ENCODE measurements around the gene OR52L1.
"Not testable (repeated sequence)": the region's sequence is repeated elsewhere in the genome, so short reads cannot be mapped to it uniquely, and the experiment has no call there.

Gene OR52L1

DNA sequence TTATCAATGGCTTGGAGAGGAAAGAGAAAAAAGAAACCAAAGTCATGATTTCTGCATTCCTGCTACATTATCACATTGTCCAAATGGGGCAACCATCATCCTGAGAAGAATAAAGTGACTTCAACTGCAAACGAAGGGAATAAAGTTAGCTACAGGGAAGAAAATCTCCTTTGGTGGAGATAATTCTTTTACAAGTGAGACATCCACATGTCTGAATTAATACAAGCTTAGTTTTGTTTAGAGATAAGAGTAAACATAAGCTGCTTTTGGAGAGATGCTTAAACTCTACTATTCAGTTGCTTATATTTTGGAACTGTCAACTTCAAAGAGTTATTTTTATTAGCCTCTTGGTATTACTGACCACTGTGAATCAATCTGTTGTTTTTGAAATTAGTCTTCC is at the start of gene OR52L1:
OR52L1 (minus strand) TSS at position 101 of the 400 bp plus-strand sequence; CDS start at position 46, 55 bp downstream.
- DNase-seq: no peak

DNA sequence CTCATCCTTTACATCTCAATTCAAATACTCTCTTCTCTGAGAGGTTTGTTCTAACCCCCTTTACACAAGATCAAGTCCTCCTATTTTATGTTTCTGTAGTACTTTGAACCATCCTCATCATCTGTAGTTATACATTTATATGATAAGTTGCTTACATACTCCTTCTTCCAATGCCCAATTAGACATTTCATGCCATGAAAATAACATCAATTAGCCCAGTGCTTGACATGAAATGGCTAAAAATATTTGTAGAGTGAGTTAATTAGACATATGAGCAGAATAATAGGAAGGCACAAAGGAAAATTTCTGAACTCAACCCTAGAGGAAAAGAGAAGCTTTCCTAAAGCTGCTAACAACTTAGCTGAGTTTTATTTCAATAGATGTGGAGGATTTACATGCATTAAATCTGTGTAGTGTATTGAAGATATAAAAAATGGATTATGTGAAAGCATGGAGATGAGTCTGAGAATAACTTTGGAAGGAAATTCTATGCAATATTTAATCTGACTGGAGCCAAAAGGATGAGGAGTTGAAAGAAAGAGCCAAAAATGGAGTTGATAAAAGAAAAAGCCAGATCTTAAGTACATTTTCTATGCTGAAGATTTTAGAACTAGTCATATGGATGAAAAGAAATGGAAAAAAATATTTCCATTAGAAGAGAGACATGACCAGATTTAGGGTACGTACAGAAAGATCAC is 44.1 kb upstream of the OR52L1 start, which contains the start of gene OR56A1:
OR56A1 (minus strand) TSS at position 51 of the 698 bp plus-strand sequence. CDS start 3,066 bp downstream, outside the sequence.
- no peak for DNase-seq

DNA sequence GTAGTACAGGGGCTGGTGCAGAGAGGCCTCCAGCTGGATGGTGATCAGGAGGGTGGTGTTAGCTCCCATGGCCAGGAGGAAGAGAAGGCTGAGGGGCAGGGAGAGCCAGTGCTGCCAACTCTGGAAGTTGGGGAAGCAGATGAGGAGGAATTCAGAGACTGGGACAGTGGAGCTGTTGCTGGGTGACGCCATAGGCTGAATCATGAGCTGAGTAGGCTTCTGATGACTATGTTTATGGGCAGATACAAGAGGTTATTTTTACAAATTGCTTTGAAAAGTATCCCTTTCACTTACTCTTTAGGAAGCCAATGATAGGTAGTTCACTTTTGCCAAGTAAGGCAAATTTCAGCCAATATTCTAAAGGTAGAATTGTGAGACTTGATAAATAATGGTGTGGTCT is 40.7 kb upstream of the OR52L1 start:
- DNase-seq: no peak

DNA sequence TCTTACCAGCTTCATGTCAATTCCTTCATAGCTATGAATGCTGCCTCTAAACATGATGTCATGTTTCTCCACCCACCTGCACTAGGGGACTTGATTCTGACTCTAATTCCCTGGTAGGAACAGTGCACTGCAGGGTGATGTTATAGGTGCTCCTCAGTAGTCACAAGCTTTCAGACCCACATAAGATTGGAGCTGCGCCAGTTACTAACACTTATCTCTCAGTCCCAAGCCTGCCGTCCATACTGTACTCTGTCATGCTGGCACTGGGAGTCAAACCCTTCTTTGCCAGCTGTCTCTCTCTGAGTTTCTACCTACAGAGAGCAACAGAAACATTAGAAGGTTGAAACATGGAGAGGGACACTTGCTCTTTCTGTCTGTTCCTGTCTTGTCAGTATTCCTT is 38.3 kb upstream of the OR52L1 start:
- DNase-seq: no peak

DNA sequence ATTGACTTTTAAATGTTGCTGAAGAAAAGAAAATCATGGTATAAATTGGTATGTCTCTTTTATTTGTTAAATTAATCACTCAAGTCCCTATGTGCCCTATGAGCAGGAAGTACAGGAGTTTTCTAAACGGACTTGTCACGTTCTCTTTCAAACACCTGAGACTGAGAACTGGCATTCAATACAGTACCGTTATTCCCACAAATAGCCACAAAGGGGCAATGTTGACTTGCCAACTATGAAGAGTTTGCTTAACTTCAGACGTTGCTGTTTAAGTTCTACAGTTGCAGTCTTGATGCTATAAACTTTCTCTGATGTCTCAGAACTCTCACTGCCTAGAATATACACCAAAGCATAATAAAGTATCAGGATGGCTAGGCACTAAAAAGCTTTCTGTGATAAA is 36.2 kb upstream of the OR52L1 start:
- DNase-seq: no peak

DNA sequence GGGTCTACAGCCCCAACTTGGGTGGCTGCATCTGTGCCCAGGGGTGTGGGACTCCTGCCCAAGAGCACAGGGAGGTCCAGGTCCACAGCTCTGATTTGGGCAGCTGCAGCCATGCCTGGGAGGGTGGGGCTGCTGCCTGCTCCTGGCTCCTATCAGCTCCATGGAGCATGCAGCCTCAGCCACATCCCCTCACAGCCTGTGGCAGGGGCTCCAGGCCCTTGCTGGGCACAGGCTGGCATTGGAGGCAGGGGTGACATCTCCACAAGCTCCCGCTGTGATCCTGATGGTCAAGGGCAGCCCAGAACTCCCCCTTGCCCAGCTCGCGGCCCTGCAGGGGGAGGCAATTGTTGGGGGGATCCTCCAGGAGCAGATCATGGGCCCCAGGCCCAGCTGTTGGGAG is 26.3 kb upstream of the OR52L1 start:
- DNase-seq: no peak

DNA sequence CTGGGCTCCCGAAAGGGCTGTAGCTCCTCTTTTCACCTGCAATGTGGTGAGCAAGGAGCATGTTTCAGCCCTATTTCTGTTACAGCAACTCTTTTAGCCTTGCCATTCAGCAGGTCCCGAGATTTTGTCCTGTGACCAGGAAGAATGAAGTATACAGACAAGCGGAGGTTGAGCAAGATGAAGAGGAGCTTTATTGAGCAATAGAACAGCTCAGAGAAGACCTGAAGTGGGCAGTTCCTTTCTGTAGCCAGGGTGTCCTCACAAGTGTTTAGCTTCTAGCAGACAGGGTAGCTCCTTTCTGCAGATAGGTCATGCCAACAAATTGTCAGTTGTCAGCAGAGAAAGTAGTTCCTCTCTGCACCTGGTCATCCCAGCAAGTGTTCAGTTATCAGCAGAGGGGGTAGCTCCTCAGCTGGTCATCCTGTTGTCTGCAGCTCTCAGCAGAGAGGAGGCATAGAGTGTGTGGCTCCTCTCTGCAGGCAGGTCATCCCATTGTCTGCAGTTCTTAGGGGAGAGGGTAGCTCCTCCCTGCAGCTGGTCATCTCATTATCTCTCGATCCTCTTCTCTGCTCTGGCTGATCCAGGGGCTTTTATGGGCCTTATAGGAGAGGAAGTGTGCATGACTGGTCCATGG is 25.4 kb upstream of the OR52L1 start:
- no peak for DNase-seq

DNA sequence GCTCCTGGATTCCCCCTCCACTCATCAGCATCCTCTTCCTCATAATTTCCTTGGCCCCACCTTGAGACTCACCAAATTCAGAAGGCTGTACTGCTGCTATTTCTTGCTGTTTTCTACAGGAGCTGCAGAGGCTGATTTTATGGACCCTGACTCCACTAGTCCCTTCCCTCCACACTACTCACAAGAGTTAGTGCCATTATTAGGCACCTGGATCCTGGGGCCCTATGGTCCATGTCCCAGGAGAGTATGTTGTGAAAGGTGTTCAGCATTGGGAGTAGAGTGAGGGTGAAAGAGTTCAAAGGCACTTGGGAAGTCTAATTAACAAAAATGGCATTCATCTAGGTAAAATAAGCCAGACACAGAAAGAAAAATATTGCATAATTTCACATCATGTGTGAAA is 20.1 kb upstream of the OR52L1 start, which contains the start of gene OR56A4:
OR56A4 (minus strand) TSS at position 101 of the 400 bp plus-strand sequence. CDS start 3,954 bp downstream, outside the sequence.
- no peak for DNase-seq

DNA sequence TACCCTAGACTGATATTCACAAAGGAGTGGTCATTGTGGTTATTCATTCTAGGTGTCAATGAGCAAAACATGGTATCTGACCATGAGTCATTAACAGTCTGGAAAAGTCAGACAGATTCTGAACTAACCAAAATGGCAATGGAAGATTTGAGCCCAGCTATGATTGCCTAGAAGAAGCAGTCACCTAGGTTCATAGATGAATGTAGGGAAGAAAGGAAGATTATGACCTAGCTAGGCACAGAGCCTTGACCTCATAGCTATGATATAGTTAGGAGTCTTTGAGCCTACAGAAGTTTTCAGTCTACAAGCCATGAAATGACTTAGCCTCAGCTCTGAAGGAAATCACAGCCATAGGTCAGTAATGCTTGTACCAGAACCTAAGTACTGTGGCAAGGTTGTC is 19.6 kb upstream of the OR52L1 start:
- DNase-seq: no peak

DNA sequence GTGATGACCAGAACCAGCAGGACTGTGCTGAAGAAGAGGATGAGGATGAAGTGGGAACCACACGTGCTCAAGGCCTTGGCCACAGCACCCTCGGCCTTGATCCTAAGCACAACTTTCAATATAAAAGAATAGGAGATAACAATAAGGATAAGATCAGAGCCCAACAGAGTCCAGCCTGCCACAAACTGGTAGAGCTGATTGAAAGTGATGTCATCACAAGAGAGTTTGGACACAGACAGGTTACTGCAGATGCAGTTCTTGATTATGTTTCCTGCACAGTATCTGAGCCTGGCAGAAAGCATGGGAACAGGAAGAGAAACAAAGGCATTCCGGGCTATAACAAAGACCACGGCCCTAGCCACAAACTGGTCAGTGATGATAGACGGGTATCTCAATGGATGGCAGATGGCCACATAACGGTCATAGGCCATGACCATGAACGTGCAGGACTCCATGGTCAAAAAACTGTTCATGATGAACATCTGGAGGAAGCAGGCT is 15.5 kb upstream of the OR52L1 start:
- DNase-seq: no peak

DNA sequence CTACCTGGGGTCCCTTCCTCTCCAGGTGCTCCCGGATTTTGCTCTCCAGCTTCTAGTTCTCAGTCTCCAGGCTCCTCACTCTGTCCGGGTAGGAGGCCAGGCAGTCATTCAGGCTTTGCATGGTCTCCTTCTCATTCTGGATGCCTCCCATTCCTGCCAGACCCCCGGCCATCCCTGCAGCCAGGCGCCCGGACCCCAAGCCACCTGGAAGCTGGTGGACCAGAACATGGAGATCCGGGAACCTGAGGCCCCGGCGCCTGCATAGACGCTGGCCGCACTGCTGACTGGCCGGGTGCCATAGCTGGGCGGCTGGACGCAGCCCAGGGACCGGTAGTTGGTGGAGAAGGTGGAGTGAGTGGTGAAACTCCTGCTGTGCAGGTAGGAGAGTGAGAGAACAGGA is 8.0 kb upstream of the OR52L1 start:
- no peak for DNase-seq

DNA sequence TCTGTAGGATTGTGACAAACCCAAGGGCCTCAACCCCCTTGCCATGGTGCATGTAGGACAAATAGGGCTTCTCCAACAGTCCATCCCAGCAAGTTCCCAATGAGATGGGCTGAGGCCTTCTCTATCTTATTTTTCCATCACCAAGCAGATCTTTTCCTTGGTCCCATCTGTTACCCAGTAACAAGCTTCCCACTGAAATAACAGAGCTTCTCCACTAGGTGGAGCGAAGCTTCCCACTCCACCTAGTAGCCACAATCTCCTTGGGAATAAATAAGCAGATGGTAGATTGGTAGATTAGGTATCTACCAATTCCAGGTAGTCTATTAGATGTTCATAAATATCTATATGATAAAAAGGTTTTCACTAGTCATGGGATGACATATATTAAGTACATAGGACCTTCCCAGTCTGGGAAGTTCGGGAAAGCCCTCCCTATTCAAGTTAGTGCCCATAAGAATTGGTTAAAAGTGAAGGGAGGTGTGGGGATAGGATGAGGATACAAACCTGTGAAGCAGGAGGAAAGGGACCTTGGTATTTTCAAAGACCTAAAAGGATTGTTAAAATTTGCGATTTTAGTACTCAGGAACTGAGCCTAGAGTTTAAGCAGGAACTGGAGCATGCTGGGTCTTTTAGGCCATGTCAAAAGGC is 5.9 kb upstream of the OR52L1 start:
- no peak for DNase-seq

DNA sequence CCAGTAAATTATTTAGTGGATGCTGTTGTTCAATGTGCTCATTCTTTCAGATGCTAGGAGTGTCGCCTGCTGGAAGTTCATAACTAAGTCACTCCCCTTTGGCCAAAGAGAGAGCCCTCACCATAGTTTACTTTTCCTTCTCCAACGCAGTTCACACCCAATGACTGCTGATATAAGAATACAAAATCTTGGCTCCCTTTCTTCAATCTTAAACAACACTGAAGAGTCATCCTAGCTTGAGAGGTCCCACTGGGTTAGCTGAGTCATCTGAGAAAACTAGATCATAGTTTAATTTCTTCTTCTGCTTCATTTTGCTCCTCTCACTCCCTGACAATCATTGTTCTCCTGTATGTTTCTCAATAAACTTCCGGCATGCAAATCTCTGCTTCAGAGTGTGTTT is 5.4 kb upstream of the OR52L1 start:
- DNase-seq: no peak

DNA sequence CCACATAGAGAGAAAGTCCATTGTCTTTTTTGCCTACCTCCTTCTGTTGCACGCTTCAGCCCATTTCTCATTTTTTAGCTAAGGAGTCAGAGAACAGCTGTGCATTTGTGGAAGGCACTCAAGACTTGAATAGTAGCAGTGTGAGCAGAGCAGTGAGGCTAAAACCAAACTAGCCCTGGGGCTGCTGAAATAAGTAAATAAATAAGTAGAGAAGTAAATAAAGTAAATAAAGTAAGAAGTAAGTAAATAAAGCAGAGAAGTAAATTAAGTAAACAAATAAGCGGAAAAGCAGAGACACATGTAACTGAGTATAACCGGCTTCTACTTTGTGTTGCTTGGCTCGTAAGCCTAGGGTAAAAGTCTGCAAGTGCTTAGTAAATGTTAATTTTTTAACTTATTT is 2.4 kb upstream of the OR52L1 start:
- DNase-seq: no peak

DNA sequence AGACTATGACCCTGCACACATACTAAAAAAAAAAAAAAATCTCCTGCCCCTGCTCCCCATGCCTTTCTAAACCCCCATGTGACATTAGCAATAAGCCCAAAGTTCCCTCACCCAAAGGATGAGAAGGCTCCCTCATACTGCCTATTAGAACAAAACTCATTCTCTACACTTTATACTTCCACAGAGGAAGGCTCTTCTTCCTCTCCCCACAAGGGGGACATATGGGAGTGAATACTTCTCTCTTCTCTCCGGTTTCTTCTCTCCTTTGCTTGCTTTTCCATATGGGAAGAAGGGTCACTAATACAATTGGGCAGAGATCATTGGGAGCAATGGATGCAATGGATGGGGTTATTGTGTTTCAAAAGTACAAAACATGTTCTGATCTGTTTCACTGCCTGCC is 3.3 kb downstream of the OR52L1 start:
- no peak for DNase-seq

DNA sequence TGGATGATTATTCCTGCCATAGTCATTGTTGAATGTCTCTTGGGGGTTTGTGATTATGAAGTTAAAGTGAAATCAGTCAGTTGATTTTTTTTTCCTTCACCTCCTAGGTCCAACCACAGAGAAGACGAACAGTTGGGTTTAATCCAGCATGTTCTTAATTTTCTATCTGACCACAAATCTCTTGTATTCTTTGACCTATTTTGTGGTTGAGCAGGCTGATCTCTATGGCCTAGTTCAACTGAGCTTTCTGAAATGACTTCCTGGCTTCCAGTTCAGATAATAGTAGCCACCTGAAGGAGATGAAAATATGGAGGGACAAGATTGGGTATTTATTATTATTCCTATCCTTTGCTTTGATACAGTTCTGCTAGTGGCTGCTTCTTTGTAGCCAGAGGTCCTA is 13.3 kb downstream of the OR52L1 start:
- no peak for DNase-seq

DNA sequence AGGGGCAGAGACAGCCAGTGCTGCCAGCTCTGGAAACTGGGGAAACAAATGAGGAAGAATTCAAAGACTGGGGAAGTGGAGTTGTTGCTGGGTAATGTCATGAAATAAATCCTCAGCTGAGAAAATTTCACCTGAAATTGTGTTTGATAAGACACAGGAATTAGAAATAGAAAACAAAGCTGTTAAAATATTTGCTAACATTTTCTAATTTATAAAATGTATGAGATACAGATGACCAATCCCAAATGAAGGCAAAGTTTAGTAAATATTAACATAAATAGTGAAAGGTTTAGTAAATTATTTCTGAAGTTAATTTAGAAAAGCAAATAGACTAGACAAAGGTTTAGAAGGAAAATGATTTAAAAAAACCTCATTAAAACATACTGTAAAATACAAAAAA is 18.4 kb downstream of the OR52L1 start, which contains the start of gene OR56A5:
OR56A5 (minus strand) TSS at position 101 of the 400 bp plus-strand sequence; CDS start at position 101, 0 bp downstream.
- no peak for DNase-seq

DNA sequence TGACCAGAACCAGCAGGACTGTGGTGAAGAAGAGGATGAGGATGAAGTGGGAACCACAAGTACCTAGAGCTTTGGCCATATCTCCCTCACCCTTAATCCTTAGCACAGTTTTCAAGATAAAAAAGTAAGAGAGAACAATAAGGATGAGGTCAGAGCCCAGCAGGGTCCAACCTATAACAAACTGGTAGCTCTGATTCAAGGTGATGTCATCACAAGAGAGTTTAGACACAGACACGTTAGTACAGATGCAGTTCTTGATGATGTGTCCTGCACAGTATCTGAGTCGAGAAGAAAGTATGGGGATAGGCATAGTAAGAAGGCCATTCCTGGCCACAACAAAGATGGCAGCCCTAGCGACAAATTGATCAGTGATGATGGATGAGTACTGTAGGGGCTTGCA is 19.1 kb downstream of the OR52L1 start:
- DNase-seq: no peak

DNA sequence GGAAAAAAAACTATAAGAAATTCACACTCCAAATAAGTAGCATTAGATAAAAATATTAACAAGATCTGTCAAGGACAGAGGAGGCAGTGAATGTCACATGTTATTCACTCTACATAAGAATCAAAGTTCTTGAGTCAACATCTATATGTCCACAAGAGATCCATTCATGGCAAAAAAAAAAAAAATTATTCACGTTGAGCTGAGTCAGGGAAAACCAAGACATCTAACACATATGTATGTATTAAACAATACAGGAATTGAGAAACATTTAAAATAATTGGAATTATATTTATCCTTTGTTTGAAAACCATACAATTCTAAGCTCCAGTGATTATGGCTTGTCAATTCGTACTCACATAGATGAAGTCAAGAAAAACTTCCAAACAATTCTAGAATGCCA is 19.8 kb downstream of the OR52L1 start:
- no peak for DNase-seq

DNA sequence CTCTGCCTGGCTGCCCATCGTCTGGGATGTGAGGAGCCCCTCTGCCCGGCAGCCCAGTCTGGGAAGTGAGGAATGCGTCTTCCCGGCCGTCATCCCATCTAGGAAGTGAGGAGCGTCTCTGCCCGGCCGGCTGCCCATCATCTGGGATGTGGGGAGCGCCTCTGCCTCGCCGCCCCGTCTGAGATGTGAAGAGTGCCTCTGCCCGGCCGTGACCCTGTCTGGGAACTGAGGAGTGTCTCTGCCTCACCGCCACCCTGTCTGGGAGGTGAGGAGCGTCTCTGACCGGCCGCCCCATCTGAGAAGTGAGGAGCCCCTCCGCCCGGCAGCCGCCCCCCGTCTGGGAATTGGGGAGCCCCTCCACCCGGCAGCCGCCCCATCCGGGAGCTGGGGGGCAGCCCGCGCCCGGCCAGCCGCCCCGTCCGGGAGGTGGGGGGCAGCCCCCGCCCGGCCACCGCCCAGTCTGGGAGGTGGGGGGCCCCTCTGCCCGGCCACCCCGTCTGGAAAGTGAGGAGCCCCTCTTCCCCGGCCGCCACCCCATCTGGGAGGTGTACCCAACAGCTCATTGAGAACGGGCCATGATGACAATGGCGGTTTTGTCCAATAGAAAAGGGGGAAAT is 26.0 kb downstream of the OR52L1 start:
- DNase-seq: not testable (repeated sequence)

DNA sequence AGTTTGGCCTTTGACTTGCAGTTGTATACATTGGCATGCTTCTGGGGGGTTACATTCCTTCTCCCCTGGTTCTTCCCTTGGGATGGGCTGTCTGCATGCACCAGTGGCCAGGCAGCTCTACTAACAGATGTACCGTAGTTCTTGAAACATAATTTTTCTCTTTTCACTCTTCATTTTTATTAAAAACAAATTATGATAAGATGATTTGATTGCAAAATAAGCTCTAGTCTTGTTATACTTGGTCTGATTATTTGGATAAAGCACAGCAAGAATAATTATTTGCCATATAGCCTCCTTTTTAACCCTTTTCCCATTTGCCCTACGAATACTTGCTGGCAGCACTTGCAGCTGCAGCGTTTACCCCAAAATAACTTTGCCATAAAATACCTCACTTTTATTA is 31.2 kb downstream of the OR52L1 start:
- no peak for DNase-seq

DNA sequence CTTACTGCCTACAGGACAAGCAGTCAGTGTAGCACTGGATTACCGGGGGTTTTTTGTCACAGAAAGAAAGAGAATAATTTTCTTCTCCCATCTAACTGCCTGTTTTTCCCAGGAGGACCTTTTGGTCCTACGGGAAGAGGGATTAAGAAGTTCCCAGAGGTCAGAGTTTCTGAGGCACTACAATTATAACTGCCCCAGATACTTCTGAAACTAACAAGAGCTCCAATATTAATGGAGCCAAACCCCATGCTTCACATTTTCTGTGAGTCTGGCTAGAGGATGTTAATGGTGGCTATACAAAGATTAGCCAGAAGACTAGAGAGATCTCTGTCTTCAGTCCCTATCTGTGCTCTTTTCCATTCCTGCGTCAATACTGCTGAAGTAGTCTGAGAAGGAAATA is 44.8 kb downstream of the OR52L1 start, which contains the start of gene OR56A3:
OR56A3 (plus strand) TSS at position 301 of the 400 bp plus-strand sequence. CDS start 5,096 bp downstream, outside the sequence.
- no peak for DNase-seq

DNA sequence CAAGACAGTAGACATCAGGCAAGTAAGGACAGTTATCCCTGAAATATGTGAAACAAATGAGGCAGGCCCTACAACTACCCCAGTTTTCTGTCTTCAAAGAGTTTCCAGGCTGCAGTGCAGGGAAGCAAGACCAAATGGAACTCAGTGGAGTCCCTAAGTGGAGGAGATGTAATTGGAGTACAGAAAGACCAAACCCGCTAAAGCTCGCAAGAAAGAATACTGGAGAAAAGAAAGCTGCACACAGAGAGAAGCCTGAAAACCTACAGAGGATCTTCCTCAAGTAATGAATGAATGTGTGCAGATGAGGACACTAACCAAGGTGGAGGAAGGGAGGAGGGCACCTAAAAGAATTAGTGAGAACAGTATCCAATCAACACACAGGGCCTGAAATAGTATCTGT is 46.0 kb downstream of the OR52L1 start:
- no peak for DNase-seq
